SK-N-SH (cell line): ENCODE data around the gene MCCC1.

Experiments
- CHD2 ChIP-seq: fragments of 150-350 bp; IDR thresholded peaks from 2 replicates; pipeline ENCODE4 v1.6.1; 2018; ENCODE audit warnings: low read length; ENCODE audit not compliant: partially characterized antibody
- GABPA ChIP-seq: IDR thresholded peaks from 2 replicates; pipeline ENCODE4 v1.4.0; 2012; ENCODE audit warnings: low read depth, mild to moderate bottlenecking
- JUND ChIP-seq: IDR thresholded peaks from 2 replicates; pipeline ENCODE4 v1.4.0; 2012
- MAX ChIP-seq: IDR thresholded peaks from 2 replicates; pipeline ENCODE4 v1.4.0; 2012; ENCODE audit warnings: low read depth
- MXI1 ChIP-seq: IDR thresholded peaks from 2 replicates; pipeline ENCODE4 v1.6.1; 2012; ENCODE audit warnings: mild to moderate bottlenecking, low read depth, low read length, improper control_type of control experiment
- POLR2AphosphoS5 ChIP-seq: IDR thresholded peaks from 2 replicates; pipeline ENCODE4 v1.6.1; 2012; ENCODE audit warnings: low read depth, low read length
- TAF1 ChIP-seq: IDR thresholded peaks from 2 replicates; pipeline ENCODE4 v1.6.1; 2012; ENCODE audit warnings: low read depth, mild to moderate bottlenecking, low read length, moderate library complexity, borderline replicate concordance
- TEAD4 ChIP-seq: IDR thresholded peaks from 2 replicates; pipeline ENCODE4 v1.4.0; 2012; ENCODE audit warnings: mild to moderate bottlenecking, borderline replicate concordance; ENCODE audit not compliant: insufficient read depth
- YY1 ChIP-seq: IDR thresholded peaks from 2 replicates; pipeline ENCODE4 v1.4.0; 2012; ENCODE audit warnings: low read depth, mild to moderate bottlenecking
- TF ChIP-seq, protein P1 (sequence below): fragments of 200-600 bp; sonication (generic); IDR thresholded peaks from 2 replicates; pipeline ENCODE4 v1.6.1; 2017; ENCODE audit warnings: antibody characterized with exemption, mild to moderate bottlenecking, moderate library complexity

DNA sequence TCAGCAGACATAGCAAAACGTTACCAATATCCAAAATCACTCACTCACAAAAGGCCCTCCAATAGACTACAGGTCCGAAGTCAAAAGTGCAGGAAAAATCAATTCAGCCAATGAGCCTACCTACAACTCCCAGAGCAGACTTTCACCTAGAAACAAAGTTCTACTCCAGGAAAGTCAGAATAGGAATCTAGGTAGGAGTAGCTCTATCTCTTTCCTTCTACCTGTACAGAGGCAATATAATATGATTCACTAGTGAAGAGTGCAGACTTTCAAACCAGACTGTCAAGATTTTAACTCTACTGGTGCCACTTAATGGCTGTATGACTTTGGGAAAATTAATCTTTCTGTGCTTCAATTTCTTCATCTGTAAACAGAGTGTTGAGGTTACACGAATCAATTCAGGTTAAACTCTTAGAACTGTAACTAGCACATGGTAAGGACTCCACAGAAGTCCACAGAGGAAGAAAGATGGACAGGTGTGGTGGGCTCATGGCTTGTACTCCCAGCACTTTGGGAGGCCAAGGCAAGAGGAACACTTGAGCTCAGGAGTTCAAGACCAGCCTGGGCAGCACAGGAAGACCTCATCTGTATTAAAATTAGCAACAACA lies 128.4 kb downstream of the MCCC1 start:
- TF ChIP-seq JUND (no peak), GABPA (no peak), MAX (no peak), TEAD4 (no peak), POLR2AphosphoS5 (no peak), MXI1 (no peak), TAF1 (no peak), YY1 (no peak), CHD2 (no peak)
- TF ChIP-seq, protein P1, sequence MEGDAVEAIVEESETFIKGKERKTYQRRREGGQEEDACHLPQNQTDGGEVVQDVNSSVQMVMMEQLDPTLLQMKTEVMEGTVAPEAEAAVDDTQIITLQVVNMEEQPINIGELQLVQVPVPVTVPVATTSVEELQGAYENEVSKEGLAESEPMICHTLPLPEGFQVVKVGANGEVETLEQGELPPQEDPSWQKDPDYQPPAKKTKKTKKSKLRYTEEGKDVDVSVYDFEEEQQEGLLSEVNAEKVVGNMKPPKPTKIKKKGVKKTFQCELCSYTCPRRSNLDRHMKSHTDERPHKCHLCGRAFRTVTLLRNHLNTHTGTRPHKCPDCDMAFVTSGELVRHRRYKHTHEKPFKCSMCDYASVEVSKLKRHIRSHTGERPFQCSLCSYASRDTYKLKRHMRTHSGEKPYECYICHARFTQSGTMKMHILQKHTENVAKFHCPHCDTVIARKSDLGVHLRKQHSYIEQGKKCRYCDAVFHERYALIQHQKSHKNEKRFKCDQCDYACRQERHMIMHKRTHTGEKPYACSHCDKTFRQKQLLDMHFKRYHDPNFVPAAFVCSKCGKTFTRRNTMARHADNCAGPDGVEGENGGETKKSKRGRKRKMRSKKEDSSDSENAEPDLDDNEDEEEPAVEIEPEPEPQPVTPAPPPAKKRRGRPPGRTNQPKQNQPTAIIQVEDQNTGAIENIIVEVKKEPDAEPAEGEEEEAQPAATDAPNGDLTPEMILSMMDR: no peak
